ENCODE results near the gene SHANK3.
"Not testable (repeated sequence)": the region's sequence is repeated elsewhere in the genome, so short reads cannot be mapped to it uniquely, and the experiment has no call there.

The SHANK3 gene
- total RNA-seq = 0 to 0.40 reads per million in 2 donors

DNA sequence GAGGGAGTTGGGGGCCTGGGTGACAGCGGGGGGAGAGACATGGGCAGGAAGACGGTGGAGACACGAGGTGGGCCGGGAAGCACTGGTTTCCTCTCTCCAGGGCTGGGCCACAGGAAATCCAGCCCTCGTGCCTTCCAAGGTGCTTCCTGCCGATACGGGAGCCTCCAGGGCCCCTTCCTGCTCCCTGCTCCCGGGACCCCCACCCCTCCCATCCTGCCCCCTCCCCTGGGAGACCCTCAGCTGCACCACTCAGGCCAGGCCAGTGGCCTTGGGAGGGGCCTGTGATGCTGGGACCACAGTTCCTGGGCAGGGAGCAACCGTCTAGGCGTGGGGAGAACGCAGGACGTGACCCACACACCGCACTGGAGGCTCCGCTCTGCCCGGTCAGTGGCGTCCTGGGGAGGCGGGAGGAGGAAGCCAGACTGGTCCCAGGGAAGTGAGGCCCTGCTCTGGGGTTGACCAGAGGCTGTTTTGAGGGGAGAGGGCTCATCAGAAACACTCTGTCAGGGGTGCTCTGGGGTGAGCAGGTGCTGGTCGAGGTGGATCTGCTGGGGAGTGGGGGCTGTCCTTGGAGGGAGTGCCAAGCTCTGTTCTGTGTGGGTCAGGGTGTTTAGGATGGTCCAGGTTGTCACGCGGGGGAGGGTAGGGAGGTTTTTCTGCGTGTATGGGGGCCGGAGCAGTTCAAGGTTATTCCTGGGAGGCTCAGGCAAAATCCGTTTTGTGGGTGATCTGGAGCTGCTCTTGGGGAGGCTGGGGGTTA lies at the start of gene SHANK3:
Gene SHANK3 (plus strand): TSS at position 353 of the 760 bp plus-strand sequence.
- DNase-seq = no peak

DNA sequence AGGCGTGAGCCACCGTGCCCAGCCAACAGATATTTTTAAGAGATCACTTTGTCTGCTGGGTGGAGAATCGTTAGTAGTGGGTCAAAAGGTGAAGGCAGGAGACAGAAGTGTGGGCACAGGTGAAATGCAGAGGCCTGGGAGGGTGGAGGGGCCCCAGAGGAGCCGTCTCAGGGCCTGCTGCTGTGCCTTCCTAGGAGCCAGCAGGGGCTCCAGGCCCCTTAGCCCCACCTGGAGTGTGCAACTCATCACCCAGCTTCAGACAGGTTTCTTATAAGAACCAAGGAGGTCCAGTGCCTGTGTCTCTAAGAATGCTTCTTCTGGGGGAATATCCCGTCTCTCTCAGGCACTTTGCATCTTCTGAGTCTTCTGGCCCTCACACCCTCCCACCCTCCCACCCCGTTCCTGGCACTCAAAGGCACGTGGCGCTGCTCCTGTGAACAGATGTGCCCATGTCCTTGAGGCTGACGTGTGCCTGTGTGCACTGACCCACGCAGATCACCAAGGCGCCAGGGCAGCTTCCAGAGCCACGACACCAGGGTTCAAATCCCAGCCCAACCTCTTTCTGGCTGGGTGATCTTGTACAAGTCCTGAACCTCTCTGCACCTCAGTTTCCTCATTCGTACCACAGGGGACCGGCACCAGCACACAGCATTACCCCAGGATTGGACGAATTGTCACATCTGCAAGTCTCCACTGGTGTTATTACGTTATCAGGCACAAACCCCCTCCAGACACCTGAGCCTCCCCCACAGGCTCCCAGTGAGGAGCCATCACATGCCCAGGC lies 48.1 kb upstream of the SHANK3 start:
- DNase-seq = no peak

DNA sequence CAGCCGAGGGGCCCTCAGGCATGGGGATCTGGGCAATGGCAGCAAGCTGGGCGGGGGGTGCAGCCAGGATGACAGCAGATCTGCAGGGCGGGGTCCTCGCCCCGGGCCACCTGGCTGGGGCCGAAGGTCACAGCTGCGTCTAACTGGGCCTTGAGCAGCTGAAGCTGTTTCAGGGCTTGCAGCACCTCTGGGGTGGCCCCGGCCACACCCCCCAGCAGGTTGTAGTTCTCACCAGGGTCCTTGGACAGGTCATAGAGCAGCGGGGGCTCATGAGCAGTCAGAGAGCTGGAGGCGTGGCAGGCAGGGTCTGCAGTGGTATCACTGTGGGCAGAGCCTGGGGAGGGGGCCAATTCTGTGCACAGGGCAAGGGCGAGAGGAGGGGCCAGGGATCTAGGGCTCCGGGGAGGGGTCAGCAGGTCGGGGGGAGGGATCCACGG lies 47.5 kb upstream of the SHANK3 start:
- no peak for DNase-seq

DNA sequence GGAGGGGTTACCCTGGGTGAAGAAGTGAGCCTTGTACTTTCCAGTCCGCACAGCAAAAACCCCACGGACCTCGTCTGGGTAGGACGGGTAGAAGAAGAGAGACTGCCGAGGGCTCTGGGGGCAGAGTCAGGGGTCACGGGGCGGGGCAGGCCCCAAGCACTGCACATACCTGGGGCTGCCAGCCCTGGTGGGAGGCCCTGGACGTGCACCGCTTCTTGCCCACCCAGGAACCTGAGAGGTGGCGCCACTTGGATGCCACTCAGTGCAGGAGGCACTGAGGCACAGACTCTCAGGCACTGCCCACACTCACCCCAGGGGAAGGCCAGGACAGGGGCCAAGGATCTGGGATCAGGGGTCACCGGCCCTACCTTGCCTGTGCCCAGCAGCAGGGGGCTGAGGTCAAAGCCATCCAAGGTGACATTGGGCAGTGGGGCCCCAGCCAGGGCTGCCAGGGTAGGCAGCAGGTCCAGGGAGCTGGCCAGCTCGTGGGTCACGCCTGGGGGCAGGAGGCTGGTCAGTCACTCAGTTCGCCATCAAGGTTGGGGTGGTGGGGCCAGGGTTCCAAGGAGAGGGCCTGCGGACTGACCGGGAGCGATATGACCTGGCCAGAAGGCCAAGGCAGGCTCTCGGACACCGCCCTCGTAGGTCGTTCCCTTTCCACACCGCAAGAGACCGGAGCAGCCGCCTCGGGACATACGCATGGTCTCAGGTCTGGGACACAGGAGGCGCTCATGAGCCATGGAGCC lies 46.9 kb upstream of the SHANK3 start:
- DNase-seq = no peak

DNA sequence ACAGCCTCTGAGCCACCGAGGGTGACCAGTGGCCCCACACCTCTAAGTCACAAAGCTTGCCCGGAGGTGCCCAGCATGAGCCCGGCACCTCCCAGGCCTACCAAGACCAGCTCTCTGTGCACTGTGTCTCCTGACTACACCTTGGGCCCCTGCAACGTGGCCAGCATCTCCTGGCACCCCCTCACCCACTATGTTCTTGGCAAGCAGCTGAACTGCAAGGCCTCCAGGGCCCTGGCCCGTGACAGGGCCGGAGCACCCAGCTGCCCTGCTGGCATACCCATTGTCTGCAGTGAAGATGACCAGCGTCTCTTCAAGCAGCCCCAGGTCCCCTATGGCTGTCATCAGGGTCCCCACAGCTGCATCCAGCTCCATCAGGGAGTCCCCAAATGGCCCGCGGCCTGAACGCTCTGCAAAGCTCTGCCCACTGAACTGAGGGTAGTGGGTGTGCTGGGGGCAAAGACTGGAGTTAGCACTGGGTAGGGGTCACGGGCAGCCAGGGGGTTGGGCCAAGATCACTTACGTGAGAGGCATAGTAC lies 46.2 kb upstream of the SHANK3 start:
- no peak for DNase-seq

DNA sequence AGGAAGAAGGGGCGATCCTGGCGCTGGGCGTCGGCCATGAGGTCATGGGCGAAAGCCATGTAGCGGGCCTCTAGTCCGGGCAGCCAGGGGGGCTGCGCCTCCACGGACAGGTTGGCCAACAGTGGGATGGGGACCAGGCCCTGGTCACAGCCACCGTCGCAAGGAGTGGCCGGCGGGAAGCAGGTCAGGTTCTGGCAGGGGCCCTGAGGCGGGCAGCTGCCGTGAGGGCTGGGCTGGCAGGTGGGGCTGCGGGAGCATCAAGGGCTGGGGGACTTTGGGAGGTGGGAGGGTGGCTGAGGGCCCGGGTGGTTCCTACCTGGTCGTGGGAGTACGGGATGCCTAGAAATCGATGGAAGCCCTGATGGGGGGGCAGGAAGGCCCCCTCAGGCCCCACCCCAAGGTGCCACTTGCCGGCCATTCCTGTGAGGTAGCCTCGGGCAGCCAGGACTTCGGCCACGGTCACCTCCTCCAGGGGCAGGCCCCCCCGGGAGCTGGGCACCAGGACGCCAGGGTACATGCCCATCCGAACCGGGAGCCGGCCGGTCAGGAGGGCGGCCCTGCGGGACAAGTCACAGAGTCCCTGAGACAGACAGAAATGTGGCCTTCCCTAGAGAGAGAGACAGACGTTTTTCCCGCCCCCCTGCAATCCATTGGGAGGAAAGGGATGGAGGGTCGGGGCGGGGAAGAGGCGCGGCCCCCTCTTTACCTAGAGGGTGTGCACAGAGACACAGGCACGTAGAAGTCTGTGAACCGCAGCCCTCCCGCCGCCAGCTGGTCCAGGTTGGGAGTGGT lies 45.6 kb upstream of the SHANK3 start:
- peak in 1 of 5 experiments; percentile 37 for DNase-seq

DNA sequence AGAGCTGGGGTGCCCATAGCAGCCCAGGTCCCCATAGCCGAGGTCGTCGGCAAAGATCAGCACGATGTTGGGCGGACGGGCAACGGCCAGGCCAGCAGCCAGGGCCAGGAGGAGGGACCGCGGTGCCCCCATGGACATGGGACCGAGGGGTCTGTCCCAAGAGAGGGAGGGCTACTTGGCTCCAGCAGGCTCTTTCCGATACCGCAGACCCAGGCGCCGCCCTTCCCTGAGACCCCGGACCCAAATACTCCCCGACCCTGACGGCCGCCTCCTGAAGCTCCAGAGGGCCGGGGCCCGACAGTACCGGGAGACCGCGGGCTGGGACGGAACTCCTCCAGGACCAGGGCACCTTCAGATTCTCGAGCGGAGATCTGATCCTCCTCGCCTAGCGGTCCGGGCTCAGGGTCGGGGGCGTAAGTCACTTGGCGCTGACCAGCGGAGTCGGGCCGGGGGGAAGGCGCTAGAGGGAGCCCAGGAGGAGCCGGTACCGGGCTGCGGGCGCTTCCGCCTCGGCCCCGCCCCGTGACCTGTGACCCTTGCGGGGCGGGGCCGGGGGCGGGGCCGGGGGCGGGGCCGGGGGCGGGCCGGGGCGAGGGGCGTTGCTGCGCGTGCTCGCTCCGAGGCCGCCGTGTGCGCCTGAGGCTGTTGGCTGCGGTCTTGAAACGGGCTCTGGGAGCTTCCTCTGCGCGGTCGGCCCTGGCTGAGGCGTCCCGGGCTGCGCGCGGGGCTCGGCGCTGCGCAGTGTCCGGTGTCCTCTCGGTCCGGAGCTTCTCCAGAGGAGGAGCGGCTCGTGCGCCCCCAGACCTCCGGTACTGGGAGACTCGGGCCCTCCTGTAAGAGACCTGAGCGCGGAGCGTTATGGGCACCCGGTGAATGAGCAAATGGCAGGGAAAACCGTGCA lies 44.7 kb upstream of the SHANK3 start, which contains the start of gene ARSA:
Gene ARSA (minus strand): TSS at position 511 of the 901 bp plus-strand sequence. CDS start 373 bp downstream, at position 138.
- peak; percentile 59 to 89 (median 75) for DNase-seq

DNA sequence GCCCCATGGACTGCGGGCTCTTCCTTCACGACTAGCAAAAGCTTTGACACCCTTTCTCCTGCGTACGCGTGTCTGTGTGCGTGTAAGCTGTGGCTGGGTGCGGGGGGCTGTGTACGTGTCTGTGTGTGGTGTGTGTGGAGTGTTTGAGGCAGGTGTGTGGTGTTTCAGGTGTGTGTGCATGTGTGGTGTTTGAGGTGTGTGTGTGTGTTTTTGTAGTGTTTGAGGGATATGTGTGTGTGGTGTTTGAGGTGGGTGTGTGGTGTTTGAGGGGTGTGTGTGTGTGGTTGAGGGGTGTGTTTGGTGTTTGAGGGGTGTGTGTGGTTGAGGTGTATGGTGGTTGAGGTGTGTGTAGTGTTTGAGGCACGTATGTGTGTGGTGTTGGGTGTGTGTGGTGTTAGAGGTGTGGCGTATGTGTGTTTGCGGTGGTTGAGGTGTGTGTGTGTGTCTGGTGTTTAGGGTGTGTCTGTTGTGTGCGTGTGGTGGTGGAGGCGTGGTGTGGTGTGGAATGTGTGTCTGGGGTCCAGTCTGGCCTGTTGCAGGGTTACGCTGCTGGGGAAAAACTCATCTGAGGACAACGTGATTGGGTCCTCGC lies 44.0 kb upstream of the SHANK3 start:
- peak in 2 of 5 experiments; percentile 63 to 71 for DNase-seq

DNA sequence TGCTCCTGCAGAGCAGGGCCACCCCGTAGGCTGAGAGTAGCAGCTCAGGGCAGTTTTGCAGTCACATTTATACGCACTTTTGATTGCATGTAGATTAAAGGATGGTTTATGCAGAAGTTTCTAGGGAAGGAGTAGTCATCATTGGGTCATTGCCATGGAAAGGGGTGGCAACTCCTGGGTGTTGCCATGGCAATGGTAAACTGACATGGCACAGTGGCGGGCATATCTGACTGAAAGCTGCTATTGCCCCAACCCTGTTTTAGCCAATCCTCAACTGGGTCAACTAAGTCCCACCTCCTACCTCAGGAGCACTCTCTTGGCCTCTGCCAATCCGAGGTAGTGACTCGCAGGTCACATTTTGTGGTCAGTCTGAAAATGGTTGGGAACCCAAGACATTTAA lies 42.2 kb upstream of the SHANK3 start:
- no peak for DNase-seq

DNA sequence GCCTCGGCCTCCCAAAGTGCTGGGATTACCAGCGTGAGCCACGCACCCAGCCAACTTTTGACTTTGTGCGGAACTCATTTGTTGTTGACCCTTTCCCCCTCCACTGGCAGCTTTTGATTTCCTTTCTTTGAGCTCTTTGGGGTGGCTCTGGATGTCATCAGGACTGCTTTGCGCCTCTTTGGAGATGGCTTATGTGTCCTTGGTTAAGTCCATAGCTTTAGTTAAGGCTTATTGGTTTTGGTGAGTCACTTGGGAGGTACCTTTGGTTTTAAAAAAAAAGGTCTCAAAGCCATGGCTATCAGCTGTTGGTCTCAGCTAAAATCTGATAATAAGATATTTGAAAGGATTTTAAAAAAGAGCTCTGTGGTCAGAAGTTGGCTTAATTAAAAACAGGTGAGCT lies 39.5 kb upstream of the SHANK3 start:
- no peak for DNase-seq

DNA sequence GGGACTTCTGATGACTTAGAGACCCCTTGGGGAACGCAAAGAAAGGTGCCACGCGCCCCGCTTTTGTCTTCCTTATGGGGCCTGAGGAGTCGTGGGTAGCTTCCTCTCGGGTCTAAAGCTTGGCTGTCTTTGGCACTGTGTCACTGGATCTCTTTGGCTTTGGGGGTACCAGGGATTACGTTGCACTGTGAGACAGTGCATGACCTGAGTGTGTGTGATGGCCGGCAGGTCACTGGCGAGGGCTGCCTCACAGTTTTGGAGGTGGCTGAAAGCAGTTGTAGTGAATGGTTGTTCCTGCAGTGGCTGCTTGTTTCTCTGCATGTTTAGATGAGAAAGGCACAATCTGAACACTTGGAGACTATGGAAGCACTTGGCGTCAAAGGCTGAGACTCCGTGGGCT lies 38.9 kb upstream of the SHANK3 start:
- no peak for DNase-seq

DNA sequence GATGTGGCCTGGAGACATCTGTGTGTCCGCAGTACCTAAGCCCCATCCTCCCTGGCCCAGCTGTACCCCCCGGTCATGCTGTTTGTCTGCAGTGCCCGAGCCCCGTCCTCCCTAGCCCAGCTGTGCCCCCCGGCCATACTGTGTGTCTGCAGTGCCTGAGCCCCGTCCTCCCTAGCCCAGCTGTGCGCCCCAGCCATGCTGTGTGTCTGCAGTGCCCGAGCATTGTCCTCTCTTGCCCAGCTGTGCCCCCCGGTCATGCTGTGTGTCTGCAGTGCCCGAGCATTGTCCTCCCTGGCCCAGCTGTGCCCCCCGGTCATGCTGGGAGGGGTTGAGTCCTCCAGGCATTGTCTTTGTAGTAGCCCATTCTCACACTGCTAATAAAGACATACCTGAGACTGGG lies 37.0 kb upstream of the SHANK3 start:
- DNase-seq = no peak

DNA sequence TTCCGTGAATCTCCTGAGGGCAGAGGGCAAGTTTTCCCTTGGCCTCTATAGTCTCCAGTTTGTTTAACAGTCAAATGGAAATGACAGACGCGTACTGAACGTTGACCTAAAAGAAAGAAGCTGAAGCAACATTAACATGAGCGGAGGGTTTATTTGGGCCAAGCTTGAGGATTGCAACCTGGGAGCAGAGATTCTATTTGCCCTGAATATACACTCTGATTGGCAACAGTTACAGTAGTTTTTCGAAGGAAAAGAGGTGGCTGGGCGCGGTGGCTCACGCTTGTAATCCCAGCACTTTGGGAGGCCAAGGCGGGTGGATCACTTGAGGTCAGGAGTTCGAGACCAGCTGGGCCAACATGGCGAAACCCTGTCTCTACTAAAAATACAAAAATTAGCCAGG lies 32.3 kb upstream of the SHANK3 start:
- DNase-seq = not testable (repeated sequence)

DNA sequence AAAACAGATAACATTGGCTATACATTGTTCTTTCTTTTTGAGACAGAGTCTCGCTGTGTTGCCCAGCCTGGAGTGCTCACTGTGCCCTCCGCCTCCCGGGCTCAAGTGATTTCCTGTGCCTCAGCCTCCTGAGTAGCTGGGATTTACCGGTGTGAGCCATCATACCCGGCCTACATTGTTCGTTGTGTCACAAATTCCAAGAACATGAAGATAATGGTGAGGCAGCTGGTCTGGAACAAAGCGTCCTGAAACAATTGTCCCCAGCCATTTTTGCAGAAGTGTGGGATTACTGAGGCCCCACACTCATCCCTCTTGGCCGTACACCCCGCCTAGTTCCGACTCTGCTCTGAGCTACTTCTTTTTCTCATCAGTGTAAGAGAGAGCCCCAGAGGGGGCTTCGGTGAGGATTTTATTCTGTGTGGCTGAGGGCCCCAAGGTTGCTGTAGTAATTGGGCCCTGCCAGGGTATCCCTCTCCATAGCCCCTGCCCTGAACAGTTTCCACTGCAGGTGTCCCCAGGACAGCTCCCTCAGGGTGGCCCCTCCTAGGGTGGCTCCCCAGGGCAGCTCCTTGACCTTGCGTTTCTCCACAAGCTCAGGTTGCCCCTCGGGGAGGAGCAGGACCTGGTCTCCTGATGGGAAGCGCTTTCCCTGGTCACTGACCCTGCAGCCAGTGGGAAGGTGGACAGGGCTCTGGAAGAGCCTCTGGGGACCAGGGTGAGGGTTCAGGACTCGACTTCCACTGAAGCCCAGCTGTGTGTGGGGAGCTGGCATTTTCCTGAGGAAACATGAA lies 31.6 kb upstream of the SHANK3 start:
- DNase-seq = no peak

DNA sequence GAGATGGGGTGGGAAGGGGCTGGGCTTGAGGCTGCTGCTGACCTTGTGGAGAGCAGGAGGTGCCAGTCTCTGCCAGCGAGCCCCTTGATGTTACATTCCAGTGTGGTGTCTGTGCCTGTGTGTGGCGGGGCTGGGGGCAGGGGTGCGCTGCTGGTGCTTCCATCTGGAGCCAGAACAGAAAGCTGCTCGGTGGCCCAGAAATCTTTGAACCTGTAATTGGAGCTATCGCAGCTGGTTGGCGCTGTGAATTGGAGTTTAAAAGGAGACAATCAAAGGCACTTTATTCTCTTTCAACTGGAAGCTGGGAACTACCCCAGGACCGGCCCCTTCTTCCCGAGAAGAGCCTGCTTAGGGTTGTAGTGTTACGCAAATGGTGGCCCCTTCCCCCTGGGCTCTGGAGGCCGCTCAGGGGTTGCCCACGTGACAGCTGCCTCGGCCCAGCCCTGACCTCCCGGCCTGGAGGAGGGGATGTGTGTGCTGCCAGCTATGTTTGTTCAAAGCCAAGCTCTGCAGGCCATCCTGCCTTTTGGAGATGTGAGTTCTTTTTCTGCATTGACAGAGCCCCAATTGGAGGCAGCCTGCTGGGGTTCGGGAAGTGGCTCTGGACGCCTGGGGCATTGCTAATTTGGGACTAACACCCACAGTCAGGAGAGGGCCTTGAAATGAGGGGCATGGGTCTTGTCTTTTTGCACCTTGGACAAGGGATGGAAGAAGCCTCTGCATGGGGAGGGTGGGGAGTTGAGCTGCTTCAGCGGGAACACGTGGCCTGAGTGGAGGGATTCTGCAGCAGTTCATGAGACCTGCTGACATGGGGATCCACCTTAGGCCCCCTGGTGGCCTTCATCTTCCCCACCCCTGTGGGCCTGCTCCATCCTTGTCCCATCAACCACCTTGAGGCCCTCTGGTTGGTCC lies 30.7 kb upstream of the SHANK3 start:
- no peak for DNase-seq

DNA sequence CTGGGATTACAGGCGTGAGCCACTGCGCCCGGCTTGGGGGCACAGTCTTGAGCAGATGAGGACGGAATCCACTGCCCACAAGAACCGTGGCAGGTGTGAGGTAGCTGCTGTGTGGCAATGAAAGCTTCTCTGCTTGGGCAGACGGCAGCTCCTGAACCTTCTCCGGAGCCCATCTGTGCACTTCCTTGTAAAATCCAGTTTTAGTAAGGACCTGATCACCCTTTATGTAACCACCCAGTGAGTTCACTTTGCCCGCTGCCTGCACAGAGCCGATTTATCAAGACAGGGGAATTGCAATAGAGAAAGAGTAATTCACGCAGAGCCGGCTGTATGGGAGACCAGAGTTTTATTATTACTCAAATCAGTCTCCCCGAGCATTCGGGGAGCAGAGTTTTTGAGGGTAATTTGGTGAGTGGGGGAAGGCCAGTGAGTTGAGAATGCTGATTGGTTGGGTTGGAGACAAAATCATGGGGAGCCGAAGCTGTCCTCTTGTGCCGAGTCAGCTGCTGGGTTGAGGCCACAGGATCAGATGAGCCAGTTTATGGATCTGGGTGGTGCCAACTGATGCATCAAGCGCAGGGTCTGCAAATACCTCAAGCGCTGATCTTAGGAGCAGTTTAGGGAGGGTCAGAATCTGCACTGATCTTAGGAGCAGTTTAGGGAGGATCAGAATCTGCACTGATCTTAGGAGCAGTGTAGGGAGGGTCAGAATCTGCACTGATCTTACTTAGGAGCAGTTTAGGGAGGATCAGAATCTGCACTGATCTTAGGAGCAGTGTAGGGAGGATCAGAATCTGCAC lies 29.4 kb upstream of the SHANK3 start:
- DNase-seq = not testable (repeated sequence)

DNA sequence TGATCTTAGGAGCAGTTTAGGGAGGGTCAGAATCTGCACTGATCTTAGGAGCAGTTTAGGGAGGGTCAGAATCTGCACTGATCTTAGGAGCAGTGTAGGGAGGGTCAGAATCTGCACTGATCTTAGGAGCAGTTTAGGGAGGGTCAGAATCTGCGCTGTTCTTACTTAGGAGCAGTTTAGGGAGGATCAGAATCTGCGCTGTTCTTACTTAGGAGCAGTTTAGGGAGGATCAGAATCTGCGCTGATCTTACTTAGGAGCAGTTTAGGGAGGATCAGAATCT lies 28.9 kb upstream of the SHANK3 start:
- not testable (repeated sequence) for DNase-seq

DNA sequence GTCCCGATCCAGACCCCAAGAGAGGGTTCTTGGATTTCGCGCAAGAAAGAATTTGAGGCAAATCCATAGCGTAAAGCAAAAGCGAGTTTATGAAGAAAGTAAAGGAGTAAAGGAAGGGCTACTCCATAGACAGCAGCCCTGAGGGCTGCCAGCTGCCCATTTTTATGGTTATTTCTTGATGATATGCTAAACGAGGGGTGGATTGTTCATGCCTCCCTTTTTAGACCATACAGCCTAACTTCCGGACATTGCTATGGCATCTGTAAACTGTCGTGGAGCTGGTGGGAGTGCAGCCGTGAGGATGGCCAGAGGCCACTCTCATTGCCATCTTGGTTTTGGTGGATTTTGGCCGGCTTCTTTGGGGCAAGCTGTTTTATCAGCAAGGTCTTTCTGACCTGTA lies 19.4 kb upstream of the SHANK3 start:
- DNase-seq = no peak

Measured in T-helper 2 cell (primary cell).